Stimulated activated CD4-positive, alpha-beta T cell treated with anti-CD3 and anti-CD28 coated beads, Interleukin-4, amount 100 ng/mL, for 1 hour (primary cell): ENCODE data around the gene PPP1R12B.
"Not testable (repeated sequence)": the region's sequence is repeated elsewhere in the genome, so short reads cannot be mapped to it uniquely, and the experiment has no call there.

Experiments
- DNase-seq: peaks from one replicate; pipeline ENCODE4 v3.0.0-alpha.2; 2020

PPP1R12B gene

GRCh38 chr1:202588503-202589189, 240.1 kb downstream of the PPP1R12B start:
- no peak for DNase-seq

DNA sequence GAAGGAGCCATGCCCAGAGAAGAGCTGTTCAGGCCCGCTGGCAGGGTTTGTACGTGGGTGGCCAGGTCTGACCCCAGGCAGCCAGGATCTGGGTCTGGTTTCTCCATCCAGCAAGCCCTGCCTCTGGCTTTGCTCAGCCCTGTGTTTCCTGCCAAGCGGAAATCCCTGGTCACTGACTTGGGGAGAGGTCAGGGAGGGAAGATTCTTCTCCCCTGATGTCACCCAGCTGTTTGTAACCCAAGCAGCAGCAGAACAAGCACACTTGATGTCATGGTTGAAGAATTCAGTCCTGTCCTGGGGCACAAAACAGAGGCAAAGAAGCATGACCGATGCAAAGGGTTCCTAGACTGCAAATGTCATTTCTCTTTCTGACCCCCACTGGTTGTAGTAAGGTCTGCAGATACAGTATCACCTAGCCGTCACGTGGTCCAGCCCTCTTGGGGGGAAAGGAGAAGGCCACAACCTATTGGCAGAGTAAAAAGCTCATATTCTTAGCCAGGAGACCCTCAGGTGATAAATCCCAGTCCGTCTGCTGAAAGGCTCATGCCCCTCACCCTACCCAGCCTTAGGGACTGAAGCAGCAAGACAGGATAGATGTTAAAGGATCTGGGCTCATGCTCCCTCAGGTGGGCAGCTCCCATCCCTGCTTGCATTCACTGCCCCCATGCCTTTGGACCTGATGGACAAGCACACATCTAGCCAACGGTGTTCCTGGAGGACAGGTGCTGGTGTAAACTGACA, 240.9 kb downstream of the PPP1R12B start:
- no peak for DNase-seq

DNA sequence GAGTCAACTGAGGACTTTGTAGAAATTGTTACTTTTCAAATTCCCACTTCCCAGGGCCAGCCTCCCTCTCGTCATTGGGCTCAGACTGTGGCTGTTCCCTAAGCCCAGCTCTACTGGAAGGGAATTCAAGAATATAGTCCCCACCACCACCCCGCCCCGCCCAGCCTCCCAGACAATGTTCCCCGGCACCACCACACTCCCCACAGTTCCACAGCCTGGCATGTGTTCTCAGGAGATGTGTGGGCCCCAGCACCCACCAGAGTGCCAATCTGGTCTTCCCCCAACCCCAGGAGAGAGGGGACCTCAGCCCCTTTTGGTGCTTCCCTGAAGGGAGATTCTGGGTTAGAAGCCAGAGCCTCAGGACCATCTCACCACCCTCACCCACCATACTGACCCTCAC, 241.6 kb downstream of the PPP1R12B start:
- no peak for DNase-seq

- DNase-seq = no peak
These were observed 242.5 kb downstream of the PPP1R12B start for GRCh38 chr1:202590975-202591411.

- DNase-seq = no peak
These were observed 243.0 kb downstream of the PPP1R12B start for GRCh38 chr1:202591515-202591914.

DNA sequence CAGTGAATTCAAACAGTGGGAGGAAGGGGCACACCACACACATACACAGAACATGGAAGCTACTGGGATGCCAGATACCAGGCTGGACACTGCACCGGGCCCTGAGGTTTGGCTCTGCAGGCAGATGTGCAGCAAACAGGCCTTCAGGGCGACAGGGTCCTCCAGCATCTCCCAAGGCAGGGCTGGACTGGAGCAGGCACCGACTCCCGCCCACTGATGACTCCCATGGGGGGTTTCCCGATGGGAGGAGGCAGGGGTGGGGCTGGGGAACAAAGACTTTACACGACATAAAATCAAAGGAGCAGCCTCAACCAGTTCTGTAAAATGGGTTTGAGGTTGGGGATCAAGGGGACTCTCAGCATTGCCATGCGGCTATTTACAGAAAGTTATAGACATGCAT, 243.6 kb downstream of the PPP1R12B start:
- DNase-seq = no peak

- no peak for DNase-seq
These were observed 245.3 kb downstream of the PPP1R12B start for GRCh38 chr1:202593845-202594244.

- no peak for DNase-seq
These were observed 248.1 kb downstream of the PPP1R12B start for GRCh38 chr1:202596638-202597037.

DNA sequence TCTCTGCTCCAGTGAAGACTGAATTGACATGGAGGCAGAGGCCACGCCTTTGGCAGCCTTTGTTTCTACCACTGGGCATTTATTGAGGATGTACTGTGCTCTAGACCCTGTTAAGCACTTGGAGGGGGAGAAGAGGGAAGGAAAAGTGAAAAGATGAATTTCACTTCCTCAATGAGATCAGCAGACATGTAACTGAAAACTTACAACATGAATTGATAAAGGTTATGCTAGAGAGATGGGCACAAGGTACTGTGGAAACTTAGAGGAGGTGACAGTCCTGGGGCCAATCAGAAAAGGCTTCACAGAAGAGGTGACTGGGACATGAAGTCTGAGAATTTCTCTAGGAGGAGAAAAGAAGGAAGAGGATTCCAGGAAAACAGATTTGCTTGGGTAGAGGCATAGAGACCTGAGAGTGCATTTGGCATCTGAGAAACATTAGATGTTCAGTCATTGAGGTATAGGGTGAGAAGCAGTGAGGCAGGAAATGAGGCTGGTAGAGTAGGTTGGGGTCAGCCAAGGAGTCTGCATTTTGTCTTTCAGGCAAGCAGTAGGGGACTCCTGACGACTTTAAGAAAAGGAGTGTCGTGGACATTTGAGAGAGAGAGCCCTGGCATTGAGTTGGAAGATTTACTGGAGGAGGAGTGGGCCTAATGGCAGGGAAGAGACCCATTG, 248.7 kb downstream of the PPP1R12B start:
- no peak for DNase-seq

DNA sequence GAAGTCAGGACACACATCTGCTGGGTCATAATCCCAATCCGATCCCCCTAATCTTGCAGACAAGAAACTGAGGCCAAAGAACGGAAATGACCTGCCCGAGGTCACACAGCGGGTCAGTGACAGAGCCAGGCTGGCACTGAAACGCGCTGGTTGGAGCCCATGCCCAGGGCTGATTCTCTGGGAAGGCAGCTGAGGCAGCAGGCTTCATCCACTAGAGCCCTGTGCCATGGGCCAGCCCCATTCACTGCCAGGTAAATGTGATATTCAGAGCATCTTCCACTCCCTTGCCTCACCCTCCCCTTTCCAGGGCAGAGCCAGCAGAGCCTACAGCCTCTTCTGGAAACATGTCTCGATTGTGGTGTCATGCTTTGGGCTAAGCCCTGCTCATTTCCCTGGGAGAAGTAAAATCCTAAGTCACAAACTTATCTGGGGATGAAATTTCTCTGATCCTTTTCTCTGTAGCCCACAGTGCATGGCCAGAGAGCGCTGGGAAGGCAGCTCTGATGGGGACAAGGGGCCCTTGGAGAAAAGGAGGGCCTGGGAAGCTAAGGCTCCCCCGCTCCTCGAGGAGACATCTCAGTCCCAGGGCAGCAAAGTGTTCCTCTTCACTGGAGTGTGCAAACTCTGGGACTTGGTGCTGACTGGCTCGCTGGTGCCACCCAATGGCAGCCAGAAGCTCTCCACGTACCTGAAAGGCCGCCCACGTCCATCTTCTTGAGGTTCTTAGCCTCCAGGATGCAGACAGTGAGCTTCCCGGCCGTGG, 251.4 kb downstream of the PPP1R12B start:
- peak; percentile 18 for DNase-seq

DNA sequence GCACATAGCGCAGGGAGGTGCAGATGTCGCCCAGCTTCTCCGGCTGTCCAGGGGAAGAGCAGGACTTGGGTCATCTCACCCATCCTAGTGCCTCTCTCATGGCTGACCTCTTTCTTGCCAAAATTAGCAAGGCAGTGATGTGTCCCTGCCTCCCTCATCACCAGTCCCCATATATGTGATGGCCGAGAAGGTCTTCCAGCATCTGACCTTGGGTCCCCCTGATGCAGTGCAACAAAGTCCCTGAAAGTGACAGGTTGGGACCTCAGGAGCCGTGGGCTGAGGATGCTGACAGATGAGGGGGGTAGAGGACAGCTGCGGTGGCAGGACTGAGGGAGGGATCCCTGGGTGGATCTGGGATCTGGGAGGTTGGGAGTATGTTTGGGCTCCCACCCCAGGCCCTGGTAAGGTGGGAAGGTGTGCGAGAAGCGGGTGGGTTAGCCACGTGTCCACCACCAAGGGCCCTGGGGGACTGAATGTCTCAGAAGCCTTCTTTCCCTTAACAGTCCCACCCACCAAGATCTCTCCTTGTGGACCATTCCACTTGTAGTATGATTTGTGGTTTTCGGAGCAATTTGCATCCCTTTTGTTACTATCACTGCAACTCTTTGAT, 252.0 kb downstream of the PPP1R12B start:
- DNase-seq = no peak

GRCh38 chr1:202603435-202603834, 254.9 kb downstream of the PPP1R12B start:
- DNase-seq = no peak

- DNase-seq = no peak
These were observed 257.0 kb downstream of the PPP1R12B start for GRCh38 chr1:202605515-202605914.

DNA sequence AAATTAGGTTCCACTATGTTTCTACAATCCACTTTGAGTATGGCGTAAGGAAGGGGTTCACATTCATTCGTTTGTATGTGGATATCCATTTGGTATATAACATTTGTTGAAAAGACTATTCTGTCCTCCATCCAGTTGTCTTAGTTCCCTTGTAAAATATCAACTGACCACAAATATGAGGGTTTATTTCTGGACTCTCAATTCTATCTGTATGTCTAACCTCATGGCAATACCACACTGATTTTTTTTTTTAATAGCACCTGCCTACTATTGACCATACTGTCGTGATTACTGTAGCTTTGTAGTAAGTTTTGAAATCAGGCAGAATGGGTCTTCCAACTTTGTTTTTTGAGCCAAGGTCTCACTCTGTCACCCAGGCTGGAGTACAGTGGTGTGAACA, 263.5 kb downstream of the PPP1R12B start:
- DNase-seq = not testable (repeated sequence)

GRCh38 chr1:202613571-202613970, 265.1 kb downstream of the PPP1R12B start:
- no peak for DNase-seq

DNA sequence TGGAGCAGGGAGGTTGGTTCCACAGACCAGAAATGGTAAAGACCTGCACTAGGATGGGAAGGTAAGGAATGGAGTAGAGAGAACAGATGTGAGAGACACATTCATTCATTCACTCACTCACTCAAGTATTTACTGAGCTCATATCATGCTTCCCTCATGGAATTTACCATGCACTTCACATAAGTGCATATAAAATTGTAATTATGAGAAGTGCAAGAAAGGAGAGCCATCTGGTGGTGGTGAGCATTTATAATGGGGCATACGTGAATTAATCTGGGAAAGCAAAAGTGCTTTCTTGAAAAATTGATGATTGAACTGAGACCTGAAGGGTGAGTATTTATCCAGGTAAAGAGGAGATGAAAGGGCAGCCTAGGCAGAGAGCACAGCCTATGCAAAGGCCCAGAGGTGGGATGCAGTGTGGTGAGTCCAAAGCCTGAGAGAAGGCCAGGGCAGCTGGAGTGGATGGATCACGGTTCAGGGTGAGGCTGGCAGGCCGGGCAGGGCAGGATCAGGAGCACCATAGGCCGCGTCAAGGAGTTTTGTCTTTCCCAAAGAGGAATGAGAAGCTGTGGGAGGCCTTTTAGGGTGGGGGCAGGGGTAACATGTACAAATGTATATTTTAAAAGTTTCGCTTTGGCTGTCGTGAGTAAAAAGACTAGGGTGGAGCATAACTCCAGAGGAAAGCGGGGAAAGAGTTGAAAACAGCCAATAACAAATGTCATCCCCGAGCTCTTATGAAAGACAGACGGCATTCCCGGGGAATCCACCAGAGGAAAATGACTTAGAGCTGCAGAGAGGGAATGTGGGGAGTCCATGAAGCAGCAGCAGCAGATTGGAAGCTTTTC, 266.1 kb downstream of the PPP1R12B start:
- DNase-seq = not testable (repeated sequence)

DNA sequence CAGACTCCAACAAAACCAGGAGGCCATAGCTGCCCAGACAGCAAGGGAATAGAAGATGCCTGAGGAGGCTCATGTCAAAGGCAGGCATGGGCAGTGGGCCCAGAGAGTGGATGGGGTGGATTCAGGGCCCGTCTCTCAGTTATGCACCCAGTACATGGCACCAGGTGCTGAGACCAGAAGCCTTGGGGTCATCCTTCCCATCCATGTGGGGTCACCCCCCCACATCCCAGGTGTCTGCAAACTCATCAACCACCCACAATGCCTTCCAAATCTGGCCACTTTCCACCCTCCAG, 266.7 kb downstream of the PPP1R12B start:
- not testable (repeated sequence) for DNase-seq

DNA sequence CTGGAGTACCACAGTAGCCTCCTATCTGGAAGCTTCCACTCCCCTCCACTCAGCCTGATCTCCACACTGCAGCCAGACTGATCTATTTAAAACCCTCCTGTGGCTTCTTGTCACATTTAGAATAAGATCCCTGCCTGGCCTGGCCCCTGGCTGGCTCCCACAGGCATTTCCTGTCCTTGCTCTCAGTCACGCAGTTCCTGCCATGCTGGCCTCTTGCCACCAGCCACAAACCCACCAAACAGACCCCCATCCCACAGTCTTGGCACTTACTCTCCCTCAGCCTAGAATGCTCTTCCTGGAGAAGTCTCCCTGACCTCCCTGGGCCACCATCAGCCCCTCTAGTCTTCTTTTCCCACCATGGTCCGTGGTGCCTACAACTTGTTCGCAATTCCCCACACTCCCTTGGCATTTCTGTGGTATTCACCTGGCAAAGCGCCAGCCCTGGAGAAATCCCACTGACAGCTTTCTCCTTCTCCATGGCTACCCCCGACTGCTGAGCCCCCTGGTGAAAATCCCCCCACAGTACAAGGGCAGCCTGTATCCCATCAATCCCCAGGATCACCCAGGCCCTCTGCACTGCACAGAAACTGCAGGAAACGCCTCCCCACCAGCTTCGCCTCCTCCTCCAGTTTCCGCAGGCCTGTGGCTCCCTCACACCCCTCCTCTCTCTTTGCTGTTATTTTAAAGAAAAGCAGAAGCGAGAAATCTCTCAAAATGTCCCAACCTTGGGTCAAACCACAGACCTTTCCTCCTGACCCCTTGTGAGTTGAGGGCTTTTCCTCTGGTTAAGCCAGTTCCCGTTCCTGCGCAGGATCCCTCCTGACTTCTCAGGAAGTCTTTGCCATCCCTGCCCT, 267.2 kb downstream of the PPP1R12B start:
- DNase-seq = no peak

DNA sequence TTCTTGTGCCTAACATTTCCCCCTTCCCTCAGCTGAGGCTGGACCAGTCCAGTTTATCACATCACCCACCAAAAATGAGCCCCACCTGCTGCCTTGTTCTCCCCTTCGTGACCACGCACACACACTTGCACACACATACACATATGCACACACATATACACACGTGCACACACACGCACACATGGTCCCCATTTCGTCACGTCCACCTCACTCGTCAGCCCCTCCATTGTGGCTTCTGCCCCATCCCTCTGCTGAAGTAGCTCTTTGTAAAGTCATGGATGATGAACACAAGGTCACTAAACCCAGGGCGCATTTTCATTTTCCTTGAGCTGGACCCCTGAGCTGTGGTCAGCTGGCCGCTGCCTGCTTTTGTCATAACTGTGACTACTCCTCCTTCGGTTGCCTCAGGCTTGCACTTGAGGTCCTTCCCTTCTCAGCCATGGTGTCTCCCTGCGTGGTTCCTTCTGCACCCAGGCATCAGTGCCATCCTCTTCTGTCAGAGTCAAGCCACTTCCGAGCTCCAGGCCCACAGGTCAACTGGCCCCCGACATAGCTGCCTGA, 267.9 kb downstream of the PPP1R12B start:
- DNase-seq = no peak

GRCh38 chr1:202619012-202619411, 270.5 kb downstream of the PPP1R12B start:
- not testable (repeated sequence) for DNase-seq

DNA sequence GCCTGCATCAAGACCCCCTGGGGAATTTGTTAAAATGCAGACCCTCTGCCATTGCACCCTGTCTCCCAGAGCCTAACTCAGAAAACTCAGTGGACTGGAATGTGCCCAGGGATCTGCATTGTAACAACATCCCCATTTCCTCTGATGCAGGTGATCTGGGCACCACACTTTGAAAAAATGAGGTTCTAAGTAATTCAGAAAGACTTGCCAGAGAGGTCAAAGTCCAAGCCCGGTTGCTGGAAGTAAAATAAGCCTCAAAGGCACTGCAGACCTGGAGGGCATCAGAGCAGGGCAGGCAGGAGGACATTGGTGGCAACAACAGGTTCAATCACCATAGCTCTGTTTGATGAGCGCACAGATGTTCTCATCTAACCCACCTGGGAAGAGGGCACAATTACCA, 271.0 kb downstream of the PPP1R12B start:
- DNase-seq = no peak
